K562 (cell line): ENCODE data around the gene OR8B4. TPM values are rescaled to one million over a fixed set of nuclear protein-coding genes. Genes with fewer than 3 reads are reported as not detected.

ENCODE experiments used
- HNRNPL ChIP-seq: fragments of 200-400 bp; formaldehyde crosslinking; IDR thresholded peaks from 2 replicates; pipeline ENCODE4 v1.6.1; 2017; ENCODE audit warnings: low read depth, mild to moderate bottlenecking, low read length
- PHF20 ChIP-seq: fragments of 450-650 bp; IDR thresholded peaks from 2 replicates; pipeline ENCODE4 v1.6.1; 2018; ENCODE audit not compliant: partially characterized antibody
- PREB ChIP-seq: sonication (generic); formaldehyde crosslinking; IDR thresholded peaks from 2 replicates; pipeline ENCODE4 v1.8.1; 2023; ENCODE audit warnings: mild to moderate bottlenecking, missing genetic modification reagents
- SMARCB1 ChIP-seq: IDR thresholded peaks from 2 replicates; pipeline ENCODE4 v1.6.1; 2011; ENCODE audit warnings: improper control_type of control experiment, low read depth; ENCODE audit not compliant: insufficient read length
- TAF7 ChIP-seq: fragments of 450-650 bp; IDR thresholded peaks from 2 replicates; pipeline ENCODE4 v1.6.1; 2016; ENCODE audit warnings: missing genetic modification characterization, missing compliant biosample characterization
- ZNF277 ChIP-seq: fragments of 250-450 bp; sonication (Bioruptor Pico); IDR thresholded peaks from 2 replicates; pipeline ENCODE4 v1.8.0; 2022; ENCODE audit warnings: inconsistent platforms, mild to moderate bottlenecking, moderate library complexity, borderline replicate concordance
- ZNF3 ChIP-seq: fragments of 250-450 bp; sonication (Bioruptor Pico); IDR thresholded peaks from 2 replicates; pipeline ENCODE4 v1.5.0; 2021; ENCODE audit warnings: mild to moderate bottlenecking, moderate library complexity
- polyA plus RNA-seq, 8 experiments: library from polyadenylated mRNA; depleted of rRNA in 4 of 8; stranded (reverse) in 5 of 8; unstranded in 3 of 8; fragments of >200 nt; fragmentation: Nextera tagmentation in 2 of 8; fragmentation: Illumina TruSeq in 1 of 8; extraction: Ambion mirVana in 2 of 8; extraction: Trizol in 1 of 8; gene quantifications; 2 replicates each; pipeline versions ENCODE4 v1.2.1 to v1.2.3, GENCODE V29; 2011 to 2014; ENCODE audit warnings: inconsistent platforms in 1 of 8, missing spikeins in 1 of 8
- total RNA-seq, 7 experiments: library from RNA; depleted of rRNA in 6 of 7; stranded (reverse); fragments of >200 nt in 6 of 7; fragmentation: Illumina TruSeq in 2 of 7; extraction: Trizol in 2 of 7; gene quantifications; 2 replicates each; pipeline versions ENCODE4 v1.2.1 to v1.2.3, GENCODE V29; 2011 to 2021; ENCODE audit warnings: low replicate concordance in 1 of 7
- TF ChIP-seq, protein P1 (sequence below): sonication (generic); formaldehyde crosslinking; IDR thresholded peaks from 2 replicates; pipeline ENCODE4 v1.8.0; 2022; ENCODE audit warnings: mild to moderate bottlenecking, missing genetic modification reagents
- TF ChIP-seq, protein P2 (sequence below): sonication (generic); formaldehyde crosslinking; IDR thresholded peaks from 2 replicates; pipeline ENCODE4 v1.8.1; 2023; ENCODE audit warnings: mild to moderate bottlenecking, missing genetic modification reagents

OR8B4 gene
- total and polyA plus RNA-seq, 9 of the 15 experiments (the other 6 are each of a cell fraction or from before 2014, with no cell fraction given): not detected

- TF ChIP-seq HNRNPL (no peak), TAF7 (tag) (no peak), SMARCB1 (no peak), ZNF3 (CRISPR knock-in tag) (no peak), PHF20 (no peak), ZNF277 (CRISPR knock-in tag) (no peak), PREB (CRISPR knock-in tag) (no peak)
- TF ChIP-seq, protein P1, sequence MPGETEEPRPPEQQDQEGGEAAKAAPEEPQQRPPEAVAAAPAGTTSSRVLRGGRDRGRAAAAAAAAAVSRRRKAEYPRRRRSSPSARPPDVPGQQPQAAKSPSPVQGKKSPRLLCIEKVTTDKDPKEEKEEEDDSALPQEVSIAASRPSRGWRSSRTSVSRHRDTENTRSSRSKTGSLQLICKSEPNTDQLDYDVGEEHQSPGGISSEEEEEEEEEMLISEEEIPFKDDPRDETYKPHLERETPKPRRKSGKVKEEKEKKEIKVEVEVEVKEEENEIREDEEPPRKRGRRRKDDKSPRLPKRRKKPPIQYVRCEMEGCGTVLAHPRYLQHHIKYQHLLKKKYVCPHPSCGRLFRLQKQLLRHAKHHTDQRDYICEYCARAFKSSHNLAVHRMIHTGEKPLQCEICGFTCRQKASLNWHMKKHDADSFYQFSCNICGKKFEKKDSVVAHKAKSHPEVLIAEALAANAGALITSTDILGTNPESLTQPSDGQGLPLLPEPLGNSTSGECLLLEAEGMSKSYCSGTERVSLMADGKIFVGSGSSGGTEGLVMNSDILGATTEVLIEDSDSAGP (CRISPR knock-in tag): no peak
- TF ChIP-seq, protein P2, sequence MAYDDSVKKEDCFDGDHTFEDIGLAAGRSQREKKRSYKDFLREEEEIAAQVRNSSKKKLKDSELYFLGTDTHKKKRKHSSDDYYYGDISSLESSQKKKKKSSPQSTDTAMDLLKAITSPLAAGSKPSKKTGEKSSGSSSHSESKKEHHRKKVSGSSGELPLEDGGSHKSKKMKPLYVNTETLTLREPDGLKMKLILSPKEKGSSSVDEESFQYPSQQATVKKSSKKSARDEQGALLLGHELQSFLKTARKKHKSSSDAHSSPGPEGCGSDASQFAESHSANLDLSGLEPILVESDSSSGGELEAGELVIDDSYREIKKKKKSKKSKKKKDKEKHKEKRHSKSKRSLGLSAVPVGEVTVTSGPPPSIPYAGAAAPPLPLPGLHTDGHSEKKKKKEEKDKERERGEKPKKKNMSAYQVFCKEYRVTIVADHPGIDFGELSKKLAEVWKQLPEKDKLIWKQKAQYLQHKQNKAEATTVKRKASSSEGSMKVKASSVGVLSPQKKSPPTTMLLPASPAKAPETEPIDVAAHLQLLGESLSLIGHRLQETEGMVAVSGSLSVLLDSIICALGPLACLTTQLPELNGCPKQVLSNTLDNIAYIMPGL (CRISPR knock-in tag): no peak
- TF ChIP-seq, all 486 proteins: peak for 0
Observed at GRCh38 chr11:124441519-124441918, 16.8 kb upstream of the OR8B4 start (continued).
